Right ventricle myocardium inferior (tissue), 1 donor: ENCODE results near the gene PCDHGB3. TPM values are rescaled to one million over a fixed set of nuclear protein-coding genes. Genes with fewer than 3 reads are reported as not detected.
"Not testable (repeated sequence)": the region's sequence is repeated elsewhere in the genome, so short reads cannot be mapped to it uniquely, and the experiment has no call there.

Experiments
- ATAC-seq: fragments of 200-7000 bp; cut with Tn5 transposase; one replicate; pipeline ENCODE4 v1.9.1; 2020; ENCODE audit warnings: mild to moderate bottlenecking, moderate library complexity
- DNase-seq: peaks from one replicate; pipeline ENCODE4 v3.0.0; 2021; ENCODE audit errors: missing footprints
- intact Hi-C: fragments of 100-400 bp; cut with DNase I; formaldehyde crosslinking; loops from one replicate; pipeline ENCODE4 v1.11.0; 2022
- total RNA-seq: library from RNA; stranded (reverse); fragmentation: NEBNext Ultra II Directional; extraction: Animal tissue kit (Norgen Biotek cat#: 25700); gene quantifications from one replicate; pipeline ENCODE4 v1.2.1, GENCODE V29; 2021
- donor health status: DM: no; HTN: yes; CAD: no; lungs with severe emphysema.

The PCDHGB3 gene
- total RNA-seq, 1 donor from 2014 or later = 7.3 TPM

- ATAC-seq = no peak
- DNase-seq = no peak
- intact Hi-C loops = no loop called here
These were observed 15.1 kb upstream of the PCDHGB3 start, which contains the start of gene PCDHGA4 for GRCh38 chr5:141354900-141355469. PCDHGA4 (plus strand) TSS chr5:141355021; CDS start chr5:141355108, 87 bp downstream.

GRCh38 chr5:141355641-141356040, 14.4 kb upstream of the PCDHGB3 start:
- ATAC-seq = no peak
- intact Hi-C loops = no loop called here
- DNase-seq = no peak

GRCh38 chr5:141356133-141356532, 13.9 kb upstream of the PCDHGB3 start:
- ATAC-seq (no peak), DNase-seq (no peak)
- intact Hi-C loops = no loop called here

DNA sequence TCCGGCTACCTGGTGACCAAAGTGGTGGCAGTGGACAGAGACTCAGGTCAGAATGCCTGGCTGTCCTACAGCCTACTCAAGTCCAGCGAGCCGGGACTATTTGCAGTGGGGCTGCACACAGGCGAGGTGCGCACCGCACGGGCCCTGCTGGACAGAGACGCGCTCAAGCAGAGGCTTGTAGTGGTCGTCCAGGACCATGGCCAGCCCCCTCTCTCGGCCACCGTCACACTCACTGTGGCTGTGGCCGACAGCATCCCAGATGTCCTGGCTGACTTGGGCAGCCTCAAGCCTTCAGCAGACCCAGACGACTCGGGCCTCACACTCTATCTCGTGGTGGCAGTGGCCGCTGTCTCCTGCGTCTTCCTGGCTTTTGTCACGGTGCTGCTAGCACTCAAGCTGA, 13.1 kb upstream of the PCDHGB3 start:
- intact Hi-C loops = no loop called here
- DNase-seq (no peak), ATAC-seq (no peak)

- DNase-seq = no peak
- peak; percentile 39 for ATAC-seq
- intact Hi-C loops = no loop called here
These were observed 10.1 kb upstream of the PCDHGB3 start, which contains the start of gene PCDHGB2 for GRCh38 chr5:141359790-141360426. PCDHGB2 (plus strand) TSS chr5:141359994; CDS start chr5:141360136, 142 bp downstream.

DNA sequence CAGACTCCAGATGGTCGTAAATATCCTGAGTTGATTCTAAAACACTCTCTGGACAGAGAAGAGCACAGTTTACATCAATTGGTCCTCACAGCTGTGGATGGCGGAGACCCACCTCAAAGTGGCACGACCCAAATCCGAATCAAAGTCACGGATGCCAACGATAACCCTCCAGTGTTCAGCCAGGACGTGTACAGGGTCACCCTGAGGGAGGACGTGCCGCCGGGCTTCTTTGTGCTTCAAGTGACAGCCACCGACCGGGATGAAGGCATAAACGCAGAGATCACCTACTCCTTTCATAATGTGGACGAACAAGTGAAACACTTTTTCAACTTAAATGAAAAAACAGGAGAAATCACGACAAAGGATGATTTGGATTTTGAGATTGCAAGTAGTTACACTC, 9.4 kb upstream of the PCDHGB3 start:
- DNase-seq = no peak
- intact Hi-C loops = no loop called here
- ATAC-seq = no peak

DNA sequence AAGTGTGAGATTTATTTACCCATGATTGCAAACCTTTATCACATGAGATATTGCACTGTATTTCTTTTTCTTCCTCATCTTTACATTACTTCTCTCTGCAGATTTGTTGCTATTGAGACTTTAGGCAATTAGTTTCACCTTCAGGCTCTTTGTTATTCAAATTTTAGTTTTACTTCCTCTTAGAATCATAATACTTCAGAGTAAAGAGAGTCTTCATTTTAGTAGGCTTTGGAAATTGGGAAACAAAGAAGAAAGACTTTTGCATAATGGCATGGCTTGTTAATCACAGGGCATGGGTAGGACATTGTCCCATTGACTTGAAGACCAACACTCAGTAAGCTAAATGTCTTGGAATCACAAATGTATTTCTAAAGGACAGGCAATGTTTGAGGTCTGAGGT, 7.3 kb upstream of the PCDHGB3 start:
- DNase-seq (no peak), ATAC-seq (no peak)
- intact Hi-C loops = no loop called here

DNA sequence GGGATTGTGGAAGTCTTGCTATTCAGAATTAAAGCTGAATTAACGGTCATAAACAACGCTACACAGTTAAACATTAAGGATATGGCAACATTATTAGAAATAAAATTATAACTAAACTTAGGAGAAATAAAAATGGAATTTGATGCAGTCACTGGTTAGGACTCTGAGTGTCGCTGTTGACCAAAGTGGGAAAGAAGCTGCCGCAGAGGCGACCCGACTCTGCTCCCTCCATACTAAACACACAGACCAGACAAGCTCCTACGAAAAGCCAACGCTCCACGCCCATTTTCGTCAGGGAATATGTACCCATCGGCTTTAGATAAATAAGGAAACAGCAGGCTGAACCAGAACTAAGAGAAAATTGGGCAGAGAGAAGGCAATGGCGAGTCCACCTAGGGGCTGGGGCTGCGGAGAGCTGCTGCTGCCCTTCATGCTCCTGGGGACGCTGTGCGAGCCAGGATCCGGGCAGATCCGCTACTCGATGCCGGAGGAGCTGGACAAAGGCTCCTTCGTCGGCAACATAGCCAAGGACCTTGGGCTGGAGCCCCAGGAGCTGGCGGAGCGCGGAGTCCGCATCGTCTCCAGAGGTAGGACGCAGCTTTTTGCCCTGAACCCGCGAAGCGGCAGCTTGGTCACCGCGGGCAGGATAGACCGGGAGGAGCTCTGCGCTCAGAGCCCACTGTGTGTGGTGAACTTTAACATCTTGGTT, 5.9 kb upstream of the PCDHGB3 start, which contains the start of gene PCDHGA5:
Gene PCDHGA5, plus strand, starts transcription at position 211 of the 709 bp plus-strand sequence. Its CDS starts 169 bp downstream, at position 380.
- ATAC-seq (peak; percentile 65), DNase-seq (no peak)
- intact Hi-C loops = no loop called here

- no peak for ATAC-seq
- intact Hi-C loops = no loop called here
- DNase-seq = no peak
These were observed 3.8 kb upstream of the PCDHGB3 start for GRCh38 chr5:141366016-141366896.

DNA sequence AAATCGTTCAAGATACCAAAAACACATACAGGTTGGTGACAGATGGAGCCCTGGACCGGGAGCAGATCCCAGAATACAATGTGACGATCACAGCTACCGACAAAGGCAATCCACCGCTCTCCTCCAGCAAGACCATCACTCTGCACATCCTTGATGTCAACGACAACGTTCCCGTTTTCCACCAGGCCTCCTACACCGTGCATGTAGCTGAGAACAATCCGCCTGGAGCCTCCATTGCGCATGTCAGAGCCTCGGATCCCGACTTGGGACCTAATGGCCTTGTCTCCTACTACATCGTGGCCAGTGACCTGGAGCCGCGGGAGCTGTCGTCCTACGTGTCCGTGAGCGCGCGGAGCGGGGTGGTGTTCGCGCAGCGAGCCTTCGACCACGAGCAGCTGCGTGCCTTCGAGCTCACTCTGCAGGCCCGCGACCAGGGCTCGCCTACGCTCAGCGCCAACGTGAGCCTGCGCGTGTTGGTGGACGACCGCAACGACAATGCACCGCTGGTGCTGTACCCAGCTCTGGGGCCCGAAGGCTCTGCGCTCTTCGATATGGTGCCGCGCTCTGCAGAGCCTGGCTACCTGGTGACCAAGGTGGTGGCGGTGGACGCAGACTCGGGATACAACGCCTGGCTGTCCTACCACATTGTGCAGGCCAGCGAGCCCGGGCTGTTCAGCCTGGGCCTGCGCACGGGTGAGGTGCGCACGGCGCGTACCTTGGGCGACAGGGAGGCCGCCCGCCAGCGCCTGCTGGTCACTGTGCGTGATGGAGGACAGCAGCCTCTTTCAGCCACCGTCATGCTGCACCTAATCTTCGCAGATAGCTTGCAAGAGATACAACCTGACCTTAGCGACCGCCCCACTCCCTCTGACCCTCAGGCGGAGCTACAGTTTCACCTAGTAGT, 1.8 kb downstream of the PCDHGB3 start:
- ATAC-seq (peak; percentile 34), DNase-seq (no peak)
- intact Hi-C loops = loop anchor here (5.0 kb wide), 1 partner anchor 40 kb away; the partner anchor contains the start of gene PCDHGA10

DNA sequence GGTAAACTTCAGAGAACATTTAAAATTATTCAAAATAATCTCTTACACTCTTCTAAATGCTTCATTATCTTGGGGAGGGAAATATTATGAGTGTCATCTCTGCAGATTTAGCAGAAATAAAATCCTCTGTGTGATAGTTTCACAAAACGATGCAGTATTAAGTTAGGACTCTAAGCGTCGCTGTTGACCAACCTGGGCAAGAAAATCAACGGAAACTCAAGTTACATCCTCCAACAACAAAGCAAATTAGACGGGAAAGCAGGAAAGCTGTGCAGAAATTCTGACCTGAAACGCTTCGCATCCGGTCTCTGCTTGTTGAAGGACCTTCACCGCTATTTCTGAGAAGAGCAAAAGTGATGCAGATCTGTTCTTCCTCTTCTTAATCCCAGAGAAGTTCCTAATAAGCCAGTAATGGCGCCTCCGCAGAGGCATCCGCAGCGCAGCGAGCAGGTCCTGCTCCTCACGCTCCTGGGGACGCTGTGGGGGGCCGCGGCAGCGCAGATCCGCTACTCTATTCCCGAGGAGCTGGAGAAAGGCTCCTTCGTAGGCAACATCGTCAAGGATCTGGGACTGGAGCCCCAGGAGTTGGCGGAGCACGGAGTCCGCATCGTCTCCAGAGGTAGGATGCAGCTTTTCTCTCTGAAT, 3.8 kb downstream of the PCDHGB3 start, which contains the start of gene PCDHGA6:
Gene PCDHGA6, plus strand, starts transcription at position 219 of the 645 bp plus-strand sequence. Its CDS starts 193 bp downstream, at position 412.
- ATAC-seq (no peak), DNase-seq (no peak)
- intact Hi-C loops = loop anchor here (5.0 kb wide), 1 partner anchor 39 kb away; the partner anchor contains the start of gene PCDHGA10

- DNase-seq (no peak), ATAC-seq (peak; percentile 26)
- intact Hi-C loops = loop anchor here (1.0 to 5.0 kb wide), 2 partner anchors 21 to 38 kb away; partner anchors contain the start of gene PCDHGA10
These were observed 4.6 kb downstream of the PCDHGB3 start for GRCh38 chr5:141374627-141375026.

DNA sequence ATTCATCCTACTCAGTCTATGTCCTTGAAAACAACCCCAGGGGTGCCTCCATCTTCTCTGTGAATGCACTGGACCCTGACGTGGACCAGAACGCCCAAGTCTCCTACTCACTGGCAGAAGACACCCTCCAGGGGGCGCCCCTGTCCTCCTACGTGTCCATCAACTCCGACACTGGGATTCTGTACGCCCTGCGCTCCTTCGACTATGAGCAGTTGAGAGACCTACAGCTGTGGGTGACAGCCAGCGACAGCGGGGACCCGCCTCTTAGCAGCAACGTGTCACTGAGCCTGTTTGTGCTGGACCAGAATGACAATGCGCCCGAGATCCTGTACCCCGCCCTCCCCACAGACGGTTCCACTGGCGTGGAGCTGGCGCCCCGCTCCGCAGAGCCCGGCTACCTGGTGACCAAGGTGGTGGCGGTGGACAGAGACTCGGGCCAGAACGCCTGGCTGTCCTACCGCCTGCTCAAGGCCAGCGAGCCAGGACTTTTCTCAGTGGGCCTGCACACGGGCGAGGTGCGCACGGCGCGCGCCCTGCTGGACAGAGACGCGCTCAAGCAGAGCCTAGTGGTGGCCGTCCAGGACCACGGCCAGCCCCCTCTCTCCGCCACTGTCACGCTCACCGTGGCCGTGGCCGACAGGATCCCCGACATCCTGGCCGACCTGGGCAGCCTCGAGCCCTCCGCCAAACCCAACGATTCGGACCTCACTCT, 5.6 kb downstream of the PCDHGB3 start:
- peak; percentile 26 for ATAC-seq
- intact Hi-C loops = loop anchor here (1.0 kb wide), 1 partner anchor 20 kb away; no protein-coding TSS in a partner anchor

DNA sequence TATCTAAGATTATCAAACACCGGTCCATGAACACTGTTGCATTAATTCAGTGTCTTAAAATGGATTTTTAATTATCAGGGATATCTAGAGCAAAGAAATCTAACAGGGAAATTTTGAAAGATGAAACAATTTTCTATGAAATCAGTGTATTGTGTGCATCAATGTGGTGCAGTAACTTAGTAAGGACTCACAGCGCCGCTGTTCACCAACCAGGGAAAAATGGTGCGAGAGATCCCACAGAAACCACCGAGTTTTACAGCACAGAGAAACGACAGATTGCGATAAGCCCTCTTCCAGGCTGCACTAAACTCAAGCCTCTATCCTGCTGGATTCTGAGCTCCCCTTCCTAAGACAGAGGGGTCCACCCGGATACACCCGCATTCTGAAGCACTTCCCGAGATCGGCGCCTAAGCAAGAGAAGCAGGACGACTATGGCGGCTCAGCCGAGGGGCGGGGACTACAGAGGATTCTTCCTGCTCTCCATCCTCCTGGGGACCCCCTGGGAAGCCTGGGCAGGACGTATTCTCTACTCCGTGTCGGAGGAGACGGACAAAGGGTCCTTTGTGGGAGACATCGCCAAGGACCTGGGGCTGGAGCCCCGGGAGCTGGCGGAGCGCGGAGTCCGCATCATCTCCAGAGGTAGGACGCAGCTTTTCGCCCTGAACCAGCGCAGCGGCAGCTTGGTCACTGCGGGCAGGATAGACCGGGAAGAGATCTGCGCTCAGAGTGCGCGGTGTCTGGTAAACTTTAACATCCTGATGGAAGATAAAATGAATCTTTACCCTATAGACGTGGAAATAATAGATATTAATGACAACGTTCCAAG, 12.6 kb downstream of the PCDHGB3 start, which contains the start of gene PCDHGA7:
Gene PCDHGA7, plus strand, starts transcription at position 274 of the 826 bp plus-strand sequence. Its CDS starts 158 bp downstream, at position 432.
- DNase-seq (no peak), ATAC-seq (no peak)
- intact Hi-C loops = no loop called here

More for the DNA sequence above, 5.6 kb downstream of the PCDHGB3 start:
- DNase-seq = not testable (repeated sequence)

GRCh38 chr5:141383345-141383744, 13.3 kb downstream of the PCDHGB3 start:
- ATAC-seq = no peak
- intact Hi-C loops = no loop called here
- no peak for DNase-seq
